Measurements from ENCODE around the gene DUSP7.

Gene DUSP7

DNA sequence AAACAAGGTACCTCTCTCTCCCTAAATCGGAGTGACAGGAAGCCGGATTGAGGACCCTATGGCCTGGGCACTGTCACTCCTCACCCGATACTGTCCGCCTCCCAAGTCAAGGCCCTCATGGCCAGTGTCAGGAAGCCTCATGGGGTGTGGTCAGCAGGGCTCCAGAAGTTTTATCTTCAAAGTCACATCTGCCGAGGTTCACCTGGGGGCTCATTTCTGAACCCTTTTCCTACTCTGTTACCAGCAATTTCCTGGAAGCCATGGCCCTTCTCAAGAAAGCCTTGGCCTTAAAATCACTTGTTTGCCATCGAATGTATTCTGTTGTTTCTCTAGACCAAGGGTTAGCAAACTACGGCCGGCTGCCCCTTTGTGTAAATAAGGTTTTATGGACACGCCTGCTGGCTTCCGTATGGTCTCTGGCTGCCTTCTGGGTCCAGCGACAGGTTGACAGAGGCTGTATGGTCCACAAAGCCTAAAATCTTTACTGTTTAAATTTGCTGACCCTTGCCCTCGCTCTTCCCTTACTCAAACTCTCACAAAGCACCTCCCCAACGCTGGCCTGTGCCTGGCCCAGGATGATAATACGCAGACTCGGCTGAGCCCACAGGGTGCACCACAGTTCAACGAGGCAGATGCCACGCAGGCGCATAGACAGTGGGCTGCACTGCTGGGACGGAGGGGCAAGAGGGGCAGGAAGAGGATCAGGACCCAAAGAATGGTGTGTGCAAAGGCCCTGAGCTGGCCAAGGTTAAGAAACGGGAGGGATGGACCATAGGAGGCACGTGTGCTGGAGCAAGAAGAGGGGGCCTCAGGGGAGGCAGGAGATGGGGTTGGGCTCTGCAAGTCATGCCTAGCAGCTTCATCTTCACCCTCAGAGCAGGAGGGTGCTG is 24.7 kb upstream of the DUSP7 start:
- Histone ChIP-seq H3K36me3 (ENCODE audit: insufficient read depth, low read length) (no peaks in the 10 kb centered on the region), H3K9ac (ENCODE audit: low read depth, low read length) (no peak overlapping the region), H3K4me1 (ENCODE audit: insufficient read depth, low read length) (no peaks in the 10 kb centered on the region), H3K9me3 (ENCODE audit: control insufficient read depth, insufficient read depth, low read length) (no peaks in the 10 kb centered on the region)

DNA sequence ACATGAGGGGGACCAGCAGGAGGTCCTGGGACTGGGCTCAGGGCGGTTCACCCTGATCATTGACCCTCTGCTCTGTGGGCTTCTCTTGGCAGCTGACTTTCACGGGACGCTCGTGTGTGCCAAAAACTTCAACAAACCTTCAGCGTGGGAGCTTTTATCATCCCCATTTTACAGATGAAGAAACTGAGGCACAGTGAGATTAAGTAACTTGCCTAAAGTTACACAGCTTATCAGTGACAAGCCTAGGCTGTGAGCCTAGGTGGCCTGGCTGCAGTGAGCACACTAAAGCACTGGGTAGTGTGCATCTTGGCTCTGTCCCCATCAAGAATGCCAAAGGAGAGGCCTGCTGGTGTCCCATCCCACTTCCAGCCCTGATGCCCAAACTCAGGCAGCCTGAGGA is 23.6 kb upstream of the DUSP7 start:
- Histone ChIP-seq H3K9me3 (ENCODE audit: control insufficient read depth, insufficient read depth, low read length) (no peaks in the 10 kb centered on the region), H3K36me3 (ENCODE audit: insufficient read depth, low read length) (peaks cover 4% of the 10 kb centered on the region; the same call in 1 of the 2 replicates), H3K4me1 (ENCODE audit: insufficient read depth, low read length) (no peaks in the 10 kb centered on the region), H3K9ac (ENCODE audit: low read depth, low read length) (no peak overlapping the region)

DNA sequence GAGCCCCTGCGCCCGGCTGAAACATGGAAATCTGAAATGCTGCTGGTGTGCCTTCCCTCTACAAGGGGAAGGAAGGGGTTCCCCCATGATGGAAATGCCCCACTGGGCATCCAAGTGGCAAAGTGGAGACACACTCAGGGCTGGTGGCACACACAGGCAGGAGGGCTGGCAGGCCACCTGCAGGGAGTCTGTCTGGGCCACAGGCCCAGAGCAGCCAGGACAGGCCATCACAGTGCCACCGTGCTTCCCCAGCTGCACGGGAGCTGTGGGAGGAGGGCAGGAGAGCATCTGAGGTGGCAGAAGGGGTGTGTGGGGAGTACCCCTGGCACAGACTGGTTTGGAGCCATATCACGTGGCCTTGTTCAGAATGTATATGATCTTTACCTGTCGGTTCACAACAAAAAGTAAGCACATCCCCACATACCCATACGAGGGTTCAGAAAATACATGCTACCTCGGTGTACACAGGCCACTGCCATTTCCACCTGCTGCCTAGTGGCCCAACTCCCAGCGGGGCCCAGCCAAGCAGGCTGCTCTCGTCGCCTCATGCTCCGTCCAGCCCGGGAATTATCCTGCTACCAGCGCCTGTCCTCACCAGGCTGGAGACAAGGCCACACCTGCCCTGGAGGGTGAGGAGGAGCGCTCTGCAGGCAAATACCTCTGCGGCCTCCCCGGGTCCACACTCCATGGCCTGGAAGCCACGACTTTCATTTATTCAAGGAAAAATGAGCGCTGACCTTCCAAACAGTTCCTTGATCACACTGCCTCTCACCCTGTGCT is 22.6 kb upstream of the DUSP7 start:
- Histone ChIP-seq H3K4me1 (ENCODE audit: insufficient read depth, low read length) (no peaks in the 10 kb centered on the region), H3K36me3 (ENCODE audit: insufficient read depth, low read length) (peaks cover 4% of the 10 kb centered on the region; the same call in 1 of the 2 replicates), H3K9ac (ENCODE audit: low read depth, low read length) (no peak overlapping the region), H3K9me3 (ENCODE audit: control insufficient read depth, insufficient read depth, low read length) (no peaks in the 10 kb centered on the region)

DNA sequence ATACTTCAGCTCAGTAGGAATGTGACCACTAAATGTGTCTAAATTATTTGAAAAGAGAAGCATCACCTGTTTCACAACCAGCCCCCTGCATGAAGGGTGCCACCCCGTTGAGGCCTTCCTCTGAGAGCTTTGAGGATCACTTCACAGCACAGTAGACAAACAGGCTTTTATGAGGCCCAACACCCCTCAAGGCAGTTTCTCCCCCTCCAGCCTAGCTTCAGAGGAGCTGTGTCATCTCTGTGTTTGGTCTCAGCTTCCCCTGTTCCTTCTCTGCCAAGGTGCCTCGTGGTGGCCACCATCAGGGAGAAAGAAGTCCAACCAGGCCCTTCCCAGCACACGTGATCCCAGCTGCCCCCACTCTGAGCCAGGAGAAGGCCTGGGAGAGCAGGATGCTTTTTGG is 21.6 kb upstream of the DUSP7 start:
- no peaks in the 10 kb centered on the region for H3K4me1 ChIP-seq (ENCODE audit: insufficient read depth, low read length)
- H3K36me3 ChIP-seq (ENCODE audit: insufficient read depth, low read length): peaks cover 4% of the 10 kb centered on the region; the same call in 1 of the 2 replicates
- no peaks in the 10 kb centered on the region for H3K9me3 ChIP-seq (ENCODE audit: control insufficient read depth, insufficient read depth, low read length)
- no peak overlapping the region for H3K9ac ChIP-seq (ENCODE audit: low read depth, low read length)

DNA sequence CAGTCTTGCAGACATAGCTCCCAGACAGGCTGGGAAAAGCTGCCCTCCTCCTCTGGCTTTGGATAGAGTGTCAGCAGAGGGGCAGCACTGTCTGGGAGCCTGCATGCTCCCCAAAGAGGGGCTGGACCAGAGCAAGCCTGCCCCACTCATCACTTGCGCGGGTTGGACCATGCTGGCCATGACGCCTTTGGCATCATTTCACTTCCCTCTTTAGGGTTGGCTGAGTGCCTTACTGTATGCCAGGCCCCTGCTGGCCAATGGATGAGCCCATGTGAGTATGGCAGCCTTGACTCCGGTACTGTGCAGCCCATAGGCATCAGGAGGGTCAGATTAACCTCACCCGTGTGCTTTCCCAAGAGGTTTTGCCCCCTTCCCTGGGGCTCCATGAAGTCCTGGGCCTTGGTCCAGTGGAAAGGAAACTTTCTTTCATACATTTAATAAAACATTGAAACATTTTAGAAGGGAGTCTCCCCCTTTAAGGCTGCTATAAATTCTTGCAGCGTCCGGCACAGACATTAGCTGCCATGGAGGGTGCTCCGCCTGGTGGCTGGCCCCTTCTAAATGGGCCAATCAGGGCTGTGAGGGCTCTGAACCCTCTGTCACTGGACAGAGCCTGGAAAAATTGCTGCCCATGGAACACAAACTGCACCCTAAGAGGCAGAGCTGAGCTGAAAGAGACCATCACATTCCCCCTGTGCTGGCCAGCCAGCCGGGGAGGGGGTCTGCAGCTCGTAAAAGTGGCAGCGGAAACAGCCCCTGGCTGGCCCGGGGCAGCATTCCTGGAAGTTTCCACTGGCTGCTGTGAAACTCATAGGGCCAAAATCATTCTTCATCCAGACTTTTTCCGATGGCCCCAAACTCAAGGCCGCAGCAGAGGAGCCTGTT is 20.8 kb upstream of the DUSP7 start:
- Histone ChIP-seq H3K9ac (ENCODE audit: low read depth, low read length) (no peak overlapping the region), H3K9me3 (ENCODE audit: control insufficient read depth, insufficient read depth, low read length) (no peaks in the 10 kb centered on the region), H3K4me1 (ENCODE audit: insufficient read depth, low read length) (no peaks in the 10 kb centered on the region), H3K36me3 (ENCODE audit: insufficient read depth, low read length) (peaks cover 4% of the 10 kb centered on the region; the same call in 1 of the 2 replicates)

DNA sequence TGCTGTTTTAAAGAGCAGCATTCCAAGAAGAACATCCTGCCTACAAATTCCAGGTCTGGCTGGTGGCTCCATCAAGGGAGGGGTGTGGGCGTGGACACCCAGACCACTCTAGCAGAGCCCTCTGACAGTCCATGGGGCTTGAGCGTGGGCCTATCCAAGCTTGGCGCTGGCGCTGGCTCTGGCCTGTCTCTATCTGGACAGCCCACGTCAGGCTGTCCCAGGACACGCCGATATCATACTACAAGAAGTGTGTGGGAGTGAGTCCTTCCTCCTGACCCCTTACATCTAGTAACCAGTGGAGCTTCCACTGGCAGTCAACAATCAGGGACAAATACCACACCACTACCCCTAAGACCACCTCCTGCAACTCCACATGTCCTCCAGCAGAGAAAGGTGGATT is 17.1 kb upstream of the DUSP7 start:
- Histone ChIP-seq H3K36me3 (ENCODE audit: insufficient read depth, low read length) (peaks cover 4% of the 10 kb centered on the region; the same call in 1 of the 2 replicates), H3K9ac (ENCODE audit: low read depth, low read length) (no peak overlapping the region), H3K9me3 (ENCODE audit: control insufficient read depth, insufficient read depth, low read length) (no peaks in the 10 kb centered on the region), H3K4me1 (ENCODE audit: insufficient read depth, low read length) (no peaks in the 10 kb centered on the region; the same call in 1 of the 2 replicates)

DNA sequence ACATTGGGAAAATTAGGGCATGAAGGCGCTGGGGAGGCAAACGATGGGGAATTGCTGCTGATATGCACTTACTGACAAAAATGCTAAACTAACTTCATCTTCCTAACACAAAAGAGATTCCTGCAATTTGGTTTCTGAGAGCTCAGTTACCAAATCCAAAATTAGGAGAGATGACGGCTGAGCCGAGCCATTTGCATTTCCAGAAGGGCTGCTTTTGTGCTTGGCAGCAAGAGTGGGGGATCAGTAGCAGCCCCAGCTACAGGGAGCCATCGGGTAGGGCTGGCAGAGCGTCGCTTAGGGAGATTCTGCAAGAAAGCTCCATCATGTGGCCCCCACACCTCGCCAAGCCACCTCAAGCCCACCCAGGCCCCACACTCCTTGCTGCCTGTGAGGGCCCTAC is 16.1 kb upstream of the DUSP7 start:
- peaks cover 9% of the 10 kb centered on the region; the same call in 1 of the 2 replicates for H3K4me1 ChIP-seq (ENCODE audit: insufficient read depth, low read length)
- H3K9ac ChIP-seq (ENCODE audit: low read depth, low read length): no peak overlapping the region
- H3K9me3 ChIP-seq (ENCODE audit: control insufficient read depth, insufficient read depth, low read length): no peaks in the 10 kb centered on the region
- peaks cover 4% of the 10 kb centered on the region; the same call in 1 of the 2 replicates for H3K36me3 ChIP-seq (ENCODE audit: insufficient read depth, low read length)

DNA sequence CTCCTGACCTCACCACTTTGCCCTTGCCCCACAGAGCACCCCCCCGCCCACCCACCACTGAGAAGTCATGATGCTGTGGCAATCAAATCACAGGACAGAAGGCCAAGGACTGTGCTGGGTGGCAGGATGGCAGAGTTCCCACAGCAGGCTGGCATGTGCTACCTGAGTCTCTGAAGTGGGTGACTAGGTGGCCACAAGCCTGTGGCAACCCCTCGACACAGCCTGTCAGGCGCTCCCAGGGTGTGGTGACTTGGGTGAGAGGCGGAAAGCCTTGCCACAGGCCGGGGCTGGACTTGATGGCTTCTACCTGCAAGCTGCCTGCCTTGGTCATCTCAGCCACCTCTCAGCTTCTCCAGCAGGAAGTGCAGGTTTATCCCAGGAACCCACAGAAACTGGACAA is 15.6 kb upstream of the DUSP7 start:
- Histone ChIP-seq H3K9me3 (ENCODE audit: control insufficient read depth, insufficient read depth, low read length) (no peaks in the 10 kb centered on the region), H3K9ac (ENCODE audit: low read depth, low read length) (no peak overlapping the region), H3K4me1 (ENCODE audit: insufficient read depth, low read length) (peaks cover 9% of the 10 kb centered on the region; the same call in 1 of the 2 replicates), H3K36me3 (ENCODE audit: insufficient read depth, low read length) (peaks cover 4% of the 10 kb centered on the region; the same call in 1 of the 2 replicates)

DNA sequence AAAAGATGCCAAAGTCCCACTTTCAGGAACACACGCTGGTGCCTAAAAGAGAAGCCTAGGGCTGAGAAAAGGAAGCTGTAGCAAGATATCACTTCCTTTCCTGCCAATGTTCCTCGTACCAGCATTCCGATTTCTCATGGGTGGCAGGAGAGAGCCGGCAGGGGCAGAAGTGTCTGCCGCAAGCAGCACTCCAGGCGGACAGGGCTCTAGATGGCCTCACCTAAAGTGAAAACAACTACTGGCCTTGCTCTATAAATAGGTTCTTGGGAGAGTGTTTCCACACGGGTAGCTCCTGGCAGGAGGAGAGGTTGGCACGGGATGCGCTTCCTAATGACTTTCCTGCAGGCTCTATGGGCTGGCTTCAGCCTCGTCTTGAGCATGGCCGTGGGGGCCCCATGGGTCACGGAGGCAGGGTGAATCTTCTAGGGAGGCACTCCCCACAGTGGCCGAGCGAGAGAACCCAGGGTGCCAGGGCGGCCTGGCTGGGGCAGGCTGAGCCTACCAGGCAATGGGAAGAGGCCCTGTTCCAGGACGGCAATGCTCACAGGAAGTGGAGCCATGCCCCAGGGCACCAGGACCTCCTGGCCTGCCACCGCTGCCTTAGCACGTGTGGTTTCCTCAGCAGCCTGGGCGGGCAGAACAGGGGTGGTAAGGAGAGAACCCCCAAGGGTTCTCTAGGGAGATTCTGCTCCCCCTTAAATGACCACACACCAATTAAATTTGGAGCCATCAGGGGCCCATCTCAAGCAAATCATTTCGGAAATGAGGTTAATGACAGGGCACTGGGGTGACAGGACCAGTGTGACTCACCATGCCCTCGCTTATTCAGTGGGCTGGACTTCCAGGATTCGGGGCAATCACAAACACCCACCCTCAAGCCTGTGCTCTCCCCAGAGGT is 14.6 kb upstream of the DUSP7 start:
- no peak overlapping the region for H3K9ac ChIP-seq (ENCODE audit: low read depth, low read length)
- H3K4me1 ChIP-seq (ENCODE audit: insufficient read depth, low read length): peaks cover 9% of the 10 kb centered on the region; the same call in 1 of the 2 replicates

DNA sequence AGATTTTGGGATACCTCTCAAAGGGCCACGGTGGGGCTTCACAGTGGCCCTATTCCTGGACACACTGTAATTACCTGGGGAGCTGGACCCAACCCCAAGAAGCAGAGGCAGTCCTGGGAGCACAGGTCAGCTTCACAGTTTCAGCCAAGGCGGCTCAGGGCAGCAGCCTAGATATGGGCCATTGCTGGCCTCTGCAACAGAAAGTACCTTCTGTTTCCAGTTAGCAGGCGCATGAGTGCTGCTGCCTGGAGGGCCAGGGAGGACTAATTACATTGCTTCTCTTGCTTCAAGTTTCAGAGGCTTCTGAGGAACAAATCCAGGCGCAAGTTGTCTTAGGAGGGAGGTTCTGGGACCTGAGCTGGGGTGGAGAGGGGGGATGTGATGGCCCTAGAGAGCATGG is 13.5 kb upstream of the DUSP7 start:
- no peaks in the 10 kb centered on the region for H3K9me3 ChIP-seq (ENCODE audit: control insufficient read depth, insufficient read depth, low read length)
- H3K9ac ChIP-seq (ENCODE audit: low read depth, low read length): no peak overlapping the region
- H3K4me1 ChIP-seq (ENCODE audit: insufficient read depth, low read length): peaks cover 9% of the 10 kb centered on the region; the same call in 1 of the 2 replicates

More for the DNA sequence above, 14.6 kb upstream of the DUSP7 start:
- H3K9me3 ChIP-seq (ENCODE audit: control insufficient read depth, insufficient read depth, low read length): no peaks in the 10 kb centered on the region
- peaks cover 4% of the 10 kb centered on the region; the same call in 1 of the 2 replicates for H3K36me3 ChIP-seq (ENCODE audit: insufficient read depth, low read length)

DNA sequence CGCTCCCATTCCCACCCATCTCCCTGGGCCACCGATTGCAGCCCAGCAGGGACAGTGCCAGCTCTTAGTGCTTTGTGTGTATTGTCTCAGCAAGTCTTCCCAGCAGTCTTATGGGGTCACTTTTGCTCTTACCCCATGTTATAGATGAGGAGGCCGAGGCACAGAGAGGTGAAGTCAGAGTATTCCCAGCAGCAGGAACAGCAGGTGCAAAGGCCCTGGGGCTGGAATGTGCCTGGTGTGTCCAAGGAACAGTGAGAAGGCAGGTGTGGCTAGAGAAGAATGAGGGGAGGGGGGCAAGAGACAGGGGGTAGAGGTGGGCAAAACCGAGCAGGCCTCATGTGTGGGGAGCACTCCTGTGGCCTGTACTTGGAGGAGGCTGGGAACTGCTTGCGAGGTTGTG is 12.8 kb upstream of the DUSP7 start:
- Histone ChIP-seq H3K36me3 (ENCODE audit: insufficient read depth, low read length) (no peaks in the 10 kb centered on the region), H3K9me3 (ENCODE audit: control insufficient read depth, insufficient read depth, low read length) (no peaks in the 10 kb centered on the region), H3K4me1 (ENCODE audit: insufficient read depth, low read length) (peaks cover 9% of the 10 kb centered on the region; the same call in 1 of the 2 replicates), H3K9ac (ENCODE audit: low read depth, low read length) (no peak overlapping the region)

More for the DNA sequence above, 13.5 kb upstream of the DUSP7 start:
- H3K36me3 ChIP-seq (ENCODE audit: insufficient read depth, low read length): no peaks in the 10 kb centered on the region

DNA sequence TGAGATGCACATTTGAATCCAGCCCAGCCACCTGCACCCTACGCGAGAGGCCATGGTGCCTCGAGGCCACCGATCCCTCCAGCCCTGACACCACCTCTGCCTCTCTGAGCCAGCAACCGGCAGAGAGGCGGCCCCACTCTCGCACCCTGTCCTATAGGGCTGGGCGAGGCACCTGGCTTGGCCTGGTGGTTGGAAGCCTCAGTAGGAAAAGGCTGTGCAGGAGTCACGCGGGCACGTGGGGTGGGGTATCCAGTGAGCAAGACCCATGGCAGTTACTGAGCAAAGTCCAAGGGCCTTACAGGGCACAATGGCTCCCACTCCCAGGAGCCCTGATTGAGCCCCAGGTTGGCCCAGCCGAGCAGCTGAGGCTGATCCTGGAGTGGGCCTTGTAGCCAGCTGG is 12.4 kb upstream of the DUSP7 start:
- peaks cover 9% of the 10 kb centered on the region; the same call in 1 of the 2 replicates for H3K4me1 ChIP-seq (ENCODE audit: insufficient read depth, low read length)
- H3K9ac ChIP-seq (ENCODE audit: low read depth, low read length): no peak overlapping the region
- no peaks in the 10 kb centered on the region for H3K9me3 ChIP-seq (ENCODE audit: control insufficient read depth, insufficient read depth, low read length)
- H3K36me3 ChIP-seq (ENCODE audit: insufficient read depth, low read length): no peaks in the 10 kb centered on the region

DNA sequence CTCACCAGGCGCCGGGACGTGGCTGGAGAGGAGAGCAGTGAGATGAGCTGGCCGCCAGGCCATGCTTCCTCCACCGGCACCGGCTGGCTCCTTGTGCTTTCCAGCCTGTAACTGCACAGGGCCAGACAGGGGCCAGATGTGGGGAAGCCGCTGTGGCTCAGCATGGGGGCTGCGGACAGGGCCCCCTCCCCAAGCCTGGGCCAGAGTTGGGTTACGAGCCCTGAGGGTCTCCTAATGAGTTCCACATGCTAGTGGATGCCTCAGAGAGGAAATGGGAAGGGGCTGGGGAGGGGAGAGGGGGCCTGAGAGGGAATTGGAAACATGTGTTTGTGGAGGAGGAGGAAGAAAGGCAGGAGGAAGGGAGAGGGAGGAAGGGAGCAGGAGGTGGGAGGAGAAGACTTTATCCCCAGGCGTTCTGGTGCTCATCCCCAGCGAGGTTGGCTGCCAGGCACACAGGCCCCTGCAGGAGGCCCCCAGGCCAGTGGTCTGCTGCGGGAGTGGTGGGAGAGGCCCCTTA is 11.7 kb upstream of the DUSP7 start:
- no peak overlapping the region for H3K9ac ChIP-seq (ENCODE audit: low read depth, low read length)
- no peaks in the 10 kb centered on the region for H3K9me3 ChIP-seq (ENCODE audit: control insufficient read depth, insufficient read depth, low read length)
- no peaks in the 10 kb centered on the region for H3K36me3 ChIP-seq (ENCODE audit: insufficient read depth, low read length)

More for the DNA sequence above, 11.7 kb upstream of the DUSP7 start:
- H3K4me1 ChIP-seq (ENCODE audit: insufficient read depth, low read length): peaks cover 9% of the 10 kb centered on the region; the same call in 1 of the 2 replicates

Data from ES-I3 (cell line).